ELF-1 (cell line): ENCODE data around the gene EPB41.
"Not testable (repeated sequence)": the region's sequence is repeated elsewhere in the genome, so short reads cannot be mapped to it uniquely, and the experiment has no call there.

Source experiments
- DNase-seq: peaks from one replicate; pipeline ENCODE4 v3.0.0-alpha.2; 2016; ENCODE audit warnings: low read depth, low spot score

EPB41 gene

DNA sequence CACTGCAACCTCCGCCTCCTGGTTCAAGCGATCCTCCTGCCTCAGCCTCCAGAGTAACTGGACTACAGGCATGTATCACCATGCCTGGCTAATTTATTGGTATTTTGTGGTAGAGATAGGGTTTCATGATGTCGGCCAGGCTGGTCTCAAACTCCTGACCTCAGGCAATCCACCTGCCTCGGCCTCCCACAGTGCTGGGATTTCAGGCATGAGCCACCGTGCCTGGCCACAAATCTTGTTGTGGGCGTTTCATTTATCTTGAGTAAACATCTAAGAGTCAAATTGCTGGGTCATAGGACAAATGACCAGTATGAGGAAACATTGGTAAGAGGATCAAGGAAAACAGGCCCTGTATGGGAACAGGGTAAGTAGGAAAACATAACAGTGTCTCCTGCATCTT lies 191.5 kb downstream of the EPB41 start:
- peak; percentile 47 for DNase-seq

DNA sequence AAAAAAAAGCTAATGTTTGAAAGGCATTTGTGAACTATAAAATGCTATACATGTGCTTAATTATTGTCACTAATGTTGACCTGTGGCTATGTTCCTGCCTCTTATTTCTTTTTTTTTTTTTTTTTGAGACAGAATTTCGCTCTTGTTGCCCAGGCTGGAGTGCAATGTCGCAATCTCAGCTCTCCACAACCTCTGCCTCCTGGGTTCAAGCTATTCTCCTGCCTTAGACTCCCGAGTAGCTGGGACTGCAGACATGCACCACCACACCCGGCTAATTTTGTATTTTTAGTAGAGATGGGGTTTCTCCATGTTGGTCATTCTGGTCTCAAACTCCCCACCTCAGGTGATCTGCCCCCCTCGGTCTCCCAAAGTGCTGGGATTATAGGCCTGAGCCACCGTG lies 193.7 kb downstream of the EPB41 start:
- DNase-seq, result not testable (repeated sequence)

DNA sequence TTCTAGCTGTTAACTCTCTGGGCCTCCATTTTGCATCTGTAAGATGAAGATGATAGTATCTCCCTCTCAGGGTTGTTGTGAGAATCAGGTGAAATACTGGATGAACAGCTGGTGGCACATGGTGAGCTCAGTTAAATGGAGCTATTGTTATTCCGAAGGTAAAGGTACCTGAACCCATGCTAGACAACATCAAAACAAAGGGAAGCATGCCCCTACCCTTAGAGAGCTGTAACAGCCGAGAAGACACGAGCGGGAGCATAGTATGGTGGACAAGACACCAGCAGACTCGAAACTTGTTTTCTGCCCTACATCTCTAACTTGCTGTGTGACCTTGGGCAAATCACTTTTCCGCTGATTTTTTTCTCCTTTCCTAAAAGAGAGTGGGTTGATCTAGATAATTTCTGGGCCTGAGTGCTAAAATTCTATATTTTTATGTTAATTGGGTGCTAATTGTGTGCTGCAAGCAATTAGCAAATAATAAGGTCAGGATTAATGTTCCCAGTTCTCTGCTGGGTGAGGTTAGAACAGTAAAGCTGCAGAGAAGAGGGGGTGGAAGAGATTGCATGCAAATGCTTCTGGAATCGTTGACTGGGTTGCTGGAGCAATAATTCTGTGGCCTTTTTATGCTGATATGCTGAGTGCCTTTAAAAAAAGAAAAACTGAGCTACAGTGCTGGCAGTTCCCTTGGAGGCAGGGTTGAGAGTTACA lies 198.5 kb downstream of the EPB41 start:
- DNase-seq, result no peak

DNA sequence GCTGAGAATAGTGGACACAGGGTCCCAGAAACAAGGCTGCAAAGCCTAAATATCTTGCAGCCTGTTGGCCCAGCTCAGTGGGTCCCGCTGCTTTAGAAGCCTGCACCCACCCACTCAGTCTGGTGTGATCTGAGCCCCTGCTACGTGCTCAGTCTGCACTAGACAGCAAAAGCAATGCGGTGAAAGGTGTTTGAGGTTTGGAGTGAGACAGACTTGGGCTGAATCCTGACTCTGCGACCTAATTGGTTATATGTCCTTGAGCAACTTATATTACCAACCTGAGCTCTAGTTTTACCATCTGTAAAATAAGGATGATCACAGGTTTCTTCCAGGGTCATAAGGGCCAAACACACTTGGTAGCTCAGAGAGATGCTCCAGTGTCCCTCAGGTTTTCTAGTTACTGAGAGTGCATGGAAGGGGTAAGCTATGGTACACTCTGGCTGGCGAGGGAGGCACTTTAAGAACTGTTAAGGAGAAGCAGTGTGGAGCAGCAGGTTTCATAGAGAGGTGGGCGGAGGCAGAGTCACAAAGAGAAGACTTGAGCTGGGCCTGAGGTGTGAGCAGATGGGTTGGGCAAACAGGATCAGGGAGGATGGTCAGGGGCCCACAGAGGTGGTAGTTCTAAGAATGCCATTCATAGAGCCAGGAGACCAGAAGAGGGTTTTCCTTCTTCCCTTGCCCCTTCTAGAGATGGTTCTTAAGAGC lies 199.2 kb downstream of the EPB41 start:
- DNase-seq, result no peak

DNA sequence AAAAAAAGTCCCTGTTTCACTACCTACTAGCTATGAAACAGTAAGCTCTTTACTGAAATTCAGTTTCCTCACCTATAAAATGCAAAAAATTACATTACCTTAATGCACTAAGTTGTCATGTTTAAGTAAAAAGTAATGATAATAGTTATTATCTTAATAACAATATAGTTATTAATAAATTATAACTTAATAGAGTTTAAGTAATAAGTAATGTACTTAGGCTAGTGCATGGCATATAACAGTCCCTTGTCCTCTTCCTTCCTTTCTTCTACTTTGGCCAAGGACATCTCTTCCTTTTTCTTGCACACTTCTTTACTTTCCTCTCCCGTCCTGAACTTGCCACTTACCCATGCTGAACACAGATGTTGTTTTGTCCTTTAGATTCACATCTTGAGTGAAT lies 200.3 kb downstream of the EPB41 start:
- DNase-seq, result no peak

DNA sequence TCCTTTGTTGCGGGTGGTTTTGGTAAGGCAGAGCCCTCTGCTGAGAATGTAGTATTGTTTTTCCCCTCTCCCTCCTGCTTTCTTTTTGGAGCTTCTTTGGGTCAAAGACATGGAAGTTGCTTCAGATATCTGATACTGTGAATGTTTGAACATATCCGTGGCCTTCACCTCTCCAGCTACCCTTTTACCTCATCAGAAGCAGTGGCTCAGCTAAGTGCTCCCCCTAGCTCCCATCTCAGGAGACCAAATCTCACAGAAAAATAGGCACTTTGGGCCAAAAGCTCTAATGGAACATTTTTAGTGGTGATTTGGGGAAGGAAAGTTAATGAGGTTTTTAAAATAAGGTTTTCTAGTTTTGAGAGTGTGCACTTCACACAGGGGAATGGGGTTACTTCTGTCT lies 203.0 kb downstream of the EPB41 start:
- no peak for DNase-seq

DNA sequence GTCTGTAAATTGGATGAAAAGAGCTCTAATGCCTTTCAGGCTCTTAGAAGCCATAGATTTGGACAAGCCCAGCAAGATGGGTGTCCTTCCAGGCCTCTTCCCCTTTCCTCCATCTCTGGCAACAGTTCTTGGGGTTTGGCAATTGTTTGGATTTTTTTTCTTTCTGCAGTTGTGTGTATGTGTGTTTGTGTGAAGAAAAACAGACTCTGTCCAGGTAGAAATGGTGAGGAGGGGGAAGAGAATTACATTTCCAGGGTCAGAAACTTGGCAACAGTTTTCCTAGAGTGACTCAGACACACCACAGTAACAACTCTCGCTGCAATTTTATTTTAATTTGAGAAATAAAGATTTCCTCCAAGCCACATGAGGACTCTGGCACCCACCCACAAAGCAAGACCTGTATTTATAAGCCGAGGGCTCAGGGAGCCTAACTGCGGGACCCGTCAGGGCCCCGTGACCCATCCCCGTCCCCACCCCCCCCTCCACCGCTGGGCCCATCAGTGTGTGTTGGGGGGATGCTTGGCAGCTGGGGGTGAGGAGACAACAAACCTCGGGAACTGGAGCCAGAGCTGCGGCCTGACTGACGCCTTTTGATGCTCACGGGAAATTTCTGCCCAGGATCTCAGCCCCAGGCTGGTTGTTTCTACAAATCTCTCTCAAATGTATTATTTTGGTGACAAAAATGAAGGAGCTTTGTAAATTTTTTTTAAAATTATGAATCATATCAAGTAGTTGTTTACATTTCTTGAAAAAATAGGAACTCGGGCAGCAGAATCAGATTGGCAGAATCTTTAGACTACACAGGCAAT lies 205.0 kb downstream of the EPB41 start:
- DNase-seq, result no peak

DNA sequence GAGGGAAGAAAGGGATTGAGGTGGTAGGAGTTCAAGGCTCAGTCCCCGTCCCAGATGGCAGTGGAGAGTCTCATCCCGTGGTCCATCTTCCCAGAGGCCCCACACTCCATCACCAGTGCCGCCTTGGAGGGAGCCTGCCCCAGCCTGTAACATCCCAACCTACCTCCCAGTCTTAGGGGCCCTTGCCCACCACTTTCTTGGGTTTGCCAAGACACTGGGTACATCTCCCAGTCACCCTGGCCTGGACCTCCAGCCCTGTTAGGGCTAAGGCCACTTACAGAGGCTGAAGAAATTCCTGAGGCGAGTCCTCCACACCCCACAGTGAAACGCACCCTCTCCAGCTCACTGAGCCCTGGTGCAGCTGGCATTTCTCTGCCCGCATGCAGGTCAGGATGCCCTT lies 206.0 kb downstream of the EPB41 start:
- DNase-seq, result no peak

DNA sequence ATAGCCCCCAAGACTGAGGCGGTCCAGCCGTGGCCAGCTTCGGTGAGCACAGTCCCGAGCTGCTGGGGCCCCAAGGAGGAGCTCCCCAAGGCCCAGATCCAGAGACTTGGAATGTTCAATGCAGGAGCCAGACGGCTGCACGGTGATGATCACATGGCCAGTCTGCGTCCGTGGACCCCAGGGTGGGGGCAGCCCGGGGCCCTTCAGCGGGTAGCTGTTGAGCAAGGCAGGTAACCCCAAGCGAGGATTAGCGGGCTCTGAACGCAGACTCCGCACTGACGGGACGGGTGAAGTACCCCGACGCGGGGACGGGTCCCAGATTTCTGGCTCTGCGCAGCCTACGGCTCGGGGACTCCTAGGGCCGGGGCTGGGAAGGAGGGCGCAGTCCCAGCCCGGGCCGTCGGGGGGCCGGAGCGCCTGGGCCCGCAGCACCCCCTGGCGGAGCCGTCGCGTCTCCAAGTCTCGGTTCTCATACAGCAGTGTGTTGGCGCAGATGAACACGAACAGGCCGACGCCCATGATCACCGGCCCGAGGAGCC lies 206.6 kb downstream of the EPB41 start:
- DNase-seq, result peak; percentile 89

DNA sequence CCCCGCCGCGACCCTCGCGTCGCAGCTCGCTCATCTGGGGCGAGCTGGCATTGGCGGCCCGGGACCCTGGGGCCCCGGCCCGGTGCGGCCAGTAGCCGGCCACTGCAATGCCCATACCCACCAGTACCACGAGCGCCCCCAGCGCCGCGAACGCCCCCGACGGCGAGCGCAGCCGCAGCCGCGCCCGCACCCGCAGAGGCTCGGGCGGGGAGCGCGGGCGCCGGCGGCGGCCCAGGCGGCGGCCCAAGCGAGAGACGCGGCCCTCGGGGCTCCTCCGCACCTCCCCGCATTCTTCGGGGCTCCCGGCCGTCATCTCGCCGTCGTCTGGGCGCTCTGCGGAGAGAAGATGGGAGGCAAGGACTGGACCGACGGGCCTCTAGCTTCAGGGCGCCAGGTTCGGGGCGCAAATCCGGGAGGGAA lies 207.2 kb downstream of the EPB41 start:
- DNase-seq, result no peak

DNA sequence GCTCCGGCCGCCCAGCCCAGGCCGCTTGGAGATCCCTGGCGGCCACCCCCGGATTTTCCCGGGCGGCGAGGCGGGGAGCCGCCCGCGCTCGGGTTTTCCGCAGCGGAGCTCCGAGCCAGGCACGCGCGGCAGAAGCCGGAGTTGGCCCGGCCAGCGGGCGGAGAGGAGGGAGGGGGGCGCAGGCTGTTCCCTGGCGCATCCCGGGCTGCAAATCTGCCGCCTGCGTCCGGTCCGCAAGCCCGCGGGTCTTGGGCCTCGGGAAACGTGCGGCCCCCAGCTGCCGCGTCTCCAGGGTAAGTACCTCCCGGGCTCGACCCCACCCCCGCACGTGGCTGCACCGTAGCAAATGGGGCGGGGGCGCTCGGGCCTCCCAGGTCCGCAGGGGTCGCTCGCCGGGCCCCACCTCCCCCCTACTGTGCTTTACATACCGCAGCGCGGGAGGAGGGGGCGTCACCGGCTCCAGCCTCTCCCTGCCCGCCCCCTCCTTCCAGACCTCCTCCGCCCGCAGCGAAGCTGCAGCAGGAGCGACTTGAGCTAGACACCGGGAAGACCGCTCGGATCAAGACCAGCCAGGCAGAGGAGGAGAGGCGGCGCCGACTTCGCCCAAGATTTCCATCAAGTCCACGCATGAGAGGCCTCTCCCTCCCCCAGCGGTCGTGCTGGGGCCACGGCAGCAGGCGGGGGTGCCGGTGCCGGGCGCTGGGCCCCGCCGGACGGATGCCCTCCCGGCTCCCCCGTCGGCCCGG lies 207.7 kb downstream of the EPB41 start:
- peak; percentile 91 for DNase-seq

DNA sequence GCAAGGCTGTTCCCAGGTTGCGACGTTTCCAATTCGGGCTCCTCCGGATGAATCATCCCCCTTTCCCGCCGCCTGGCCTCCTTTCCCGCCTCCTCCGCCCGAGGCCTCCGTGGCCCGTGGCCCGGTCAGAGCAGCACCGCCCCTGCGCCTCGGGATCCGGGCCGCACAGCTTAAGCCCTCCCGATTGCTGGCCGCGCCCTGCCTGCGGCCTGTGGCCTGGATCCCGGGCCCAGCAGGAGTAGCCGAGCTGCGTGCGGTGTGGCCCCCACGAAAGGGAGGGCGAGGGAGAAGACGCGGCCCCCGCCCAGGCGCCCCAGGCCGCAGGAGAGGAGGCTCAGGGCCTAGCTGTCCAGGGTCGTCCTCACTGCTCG lies 208.3 kb downstream of the EPB41 start:
- DNase-seq, result peak; percentile 72

DNA sequence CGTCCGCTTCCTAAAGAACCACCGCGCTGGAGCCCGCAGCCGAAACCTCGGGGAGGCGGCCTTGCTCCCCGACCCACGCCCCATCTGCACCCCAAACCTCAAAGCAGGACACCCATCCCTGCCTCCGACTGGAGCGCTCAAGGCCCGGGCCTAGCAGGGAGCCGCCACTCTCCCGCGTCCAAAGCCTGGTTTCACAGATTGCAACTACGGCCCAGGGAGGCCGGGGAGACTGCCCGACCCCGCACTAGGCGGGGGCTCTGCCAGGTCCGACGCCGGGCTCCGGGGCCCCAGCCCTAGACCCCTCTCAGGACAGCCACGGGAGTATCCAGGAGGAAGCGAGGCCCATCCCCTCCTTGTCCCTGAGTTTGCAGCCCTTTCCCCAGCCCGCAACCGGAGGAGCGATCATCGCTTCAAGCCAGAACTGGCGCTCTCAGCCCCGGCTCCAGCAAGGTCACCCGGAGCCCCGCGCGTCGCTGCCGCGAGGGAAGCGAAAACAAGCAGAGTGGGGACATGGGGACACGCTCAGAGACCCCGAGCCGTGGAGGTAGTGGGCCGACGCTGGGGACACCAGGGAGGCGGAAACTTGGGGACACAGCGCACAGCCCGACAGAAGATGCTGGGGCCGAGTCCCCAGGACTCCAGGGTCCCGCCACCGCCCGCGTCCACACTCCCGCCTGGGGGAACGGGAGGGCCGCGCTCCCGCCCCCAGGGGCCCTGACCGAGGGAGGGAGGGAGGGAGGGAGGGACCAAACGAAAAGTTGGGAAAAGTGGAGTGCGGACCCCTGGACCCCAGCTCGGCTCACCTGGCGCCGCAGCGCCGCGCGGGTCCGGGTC lies 208.9 kb downstream of the EPB41 start:
- DNase-seq, result peak; percentile 62

DNA sequence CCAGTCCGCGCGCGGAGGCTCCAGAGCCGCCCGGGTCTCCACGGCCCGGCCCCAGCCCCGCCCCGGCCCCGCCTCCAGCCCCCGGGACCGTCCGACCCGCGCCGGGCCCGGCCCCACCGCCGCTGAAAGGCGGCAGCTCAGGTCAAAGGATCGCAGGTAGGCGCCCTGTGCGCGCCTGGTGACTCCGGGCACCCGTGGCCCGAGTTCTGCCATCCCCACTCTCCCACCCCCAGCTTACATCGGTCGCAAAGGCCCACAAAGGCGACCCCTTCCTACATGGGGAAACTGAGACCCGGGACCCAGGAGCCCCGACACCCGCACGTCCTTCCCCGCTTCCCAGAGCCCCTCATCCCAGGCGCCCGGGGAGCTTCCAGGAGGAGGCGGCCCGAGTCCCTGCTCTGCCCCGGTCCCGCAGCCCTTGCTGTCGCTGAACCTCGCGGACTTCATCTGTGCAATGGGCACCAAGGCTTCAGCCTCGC lies 209.6 kb downstream of the EPB41 start, which contains the start of gene TMEM200B:
Gene TMEM200B (minus strand): TSS at position 17 of the 479 bp plus-strand sequence. CDS start 2,075 bp downstream, outside the sequence.
- no peak for DNase-seq

DNA sequence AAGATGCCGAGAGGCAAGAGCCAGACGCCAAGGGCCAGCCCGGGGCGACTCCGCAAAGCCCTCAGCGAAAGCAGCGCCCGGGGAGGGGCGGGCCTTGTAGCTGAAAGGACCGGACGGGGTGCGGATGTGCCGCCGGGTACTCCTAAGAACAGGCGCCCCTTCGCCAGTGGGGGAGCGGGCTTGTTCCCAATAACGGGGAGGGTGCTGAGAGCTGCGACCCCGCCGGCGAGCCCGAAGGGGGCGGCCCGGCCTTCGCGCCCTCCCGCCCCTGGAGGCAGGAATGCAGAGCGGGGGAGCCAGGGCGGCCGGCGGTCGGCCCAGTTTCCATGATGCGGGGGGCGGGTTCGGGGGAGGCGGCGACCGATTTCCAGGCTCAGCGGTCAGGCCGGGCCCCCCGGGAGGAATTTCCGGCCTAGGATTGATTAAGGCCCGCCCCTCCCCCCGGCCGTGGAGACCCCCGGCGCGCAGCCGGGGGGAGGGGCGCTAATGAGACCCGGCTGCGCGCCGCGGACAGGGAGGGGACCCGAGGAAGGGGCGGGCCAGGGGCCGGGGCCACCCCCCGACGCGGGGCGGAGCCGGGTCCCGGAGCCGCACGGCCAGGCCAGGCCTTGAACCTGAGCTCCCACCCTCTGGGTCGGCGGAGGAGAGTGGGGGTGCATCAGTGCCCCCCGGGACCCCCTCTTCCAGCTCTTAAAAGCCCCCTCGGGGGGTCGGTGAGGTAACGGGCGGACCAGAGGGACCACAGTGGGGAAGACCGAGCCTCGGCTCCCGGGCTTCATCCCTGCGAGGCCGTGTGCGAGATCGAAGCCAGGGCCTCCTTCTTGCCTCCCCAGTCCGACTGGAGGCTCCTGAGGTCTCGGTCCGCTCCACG lies 210.2 kb downstream of the EPB41 start:
- DNase-seq, result peak; percentile 92

DNA sequence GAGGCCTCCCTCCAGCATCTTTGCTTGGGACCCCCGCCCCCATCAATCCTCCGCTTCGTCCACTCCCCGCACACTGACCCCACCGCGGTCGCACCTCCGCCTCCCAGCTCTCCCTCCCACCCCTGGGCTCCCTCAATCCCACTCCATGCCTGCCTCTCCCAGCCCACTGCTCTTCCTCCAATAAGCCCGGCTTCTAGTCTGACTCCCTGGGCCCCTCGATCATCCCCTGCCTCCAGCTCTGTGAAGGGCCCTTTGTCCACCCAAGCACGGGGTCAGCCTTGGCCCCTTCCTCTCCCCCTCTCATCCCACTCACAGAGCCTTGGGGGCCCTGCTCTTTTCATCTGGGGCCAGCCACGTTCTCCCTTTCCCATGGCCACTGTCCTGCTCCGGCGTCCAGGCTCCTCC lies 210.9 kb downstream of the EPB41 start:
- no peak for DNase-seq

DNA sequence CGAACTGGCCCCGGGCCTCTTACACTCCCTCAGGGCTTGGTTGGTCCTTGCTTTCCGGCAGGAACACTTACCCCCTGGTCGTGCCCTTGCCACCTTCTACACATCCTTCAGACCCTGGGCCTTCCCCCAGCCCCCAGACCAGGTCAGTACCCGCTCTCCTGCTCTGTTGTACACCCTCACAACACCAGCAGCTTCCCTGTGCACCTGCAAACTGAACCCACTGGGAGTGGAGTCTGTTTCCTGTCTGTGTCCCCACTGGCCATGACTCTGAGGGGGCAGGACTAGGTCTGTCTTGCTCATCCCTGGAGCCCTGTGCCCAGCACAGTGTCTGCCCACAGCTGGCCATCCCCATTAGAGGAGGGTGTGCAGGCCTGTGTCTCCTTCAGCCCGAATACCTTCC lies 211.4 kb downstream of the EPB41 start:
- no peak for DNase-seq

DNA sequence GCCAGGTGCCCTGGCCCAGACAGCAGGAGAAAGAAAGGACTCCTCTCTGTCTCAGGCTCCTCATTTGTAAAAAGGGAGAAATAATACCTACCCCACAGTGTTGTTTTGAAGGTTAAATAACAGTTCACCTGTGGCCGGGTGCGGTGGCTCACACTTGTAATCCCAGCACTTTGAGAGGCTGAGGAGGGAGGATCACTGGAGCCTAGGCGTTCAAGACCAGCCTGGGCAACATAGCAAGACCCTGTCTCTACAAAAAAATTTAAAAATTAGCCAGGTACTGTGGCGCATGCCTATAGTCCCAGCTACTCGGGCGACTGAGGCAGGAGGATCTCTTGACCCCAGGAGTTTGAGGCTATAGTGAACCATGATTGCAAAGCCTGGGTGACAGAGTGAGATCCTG lies 211.8 kb downstream of the EPB41 start:
- DNase-seq, result no peak

DNA sequence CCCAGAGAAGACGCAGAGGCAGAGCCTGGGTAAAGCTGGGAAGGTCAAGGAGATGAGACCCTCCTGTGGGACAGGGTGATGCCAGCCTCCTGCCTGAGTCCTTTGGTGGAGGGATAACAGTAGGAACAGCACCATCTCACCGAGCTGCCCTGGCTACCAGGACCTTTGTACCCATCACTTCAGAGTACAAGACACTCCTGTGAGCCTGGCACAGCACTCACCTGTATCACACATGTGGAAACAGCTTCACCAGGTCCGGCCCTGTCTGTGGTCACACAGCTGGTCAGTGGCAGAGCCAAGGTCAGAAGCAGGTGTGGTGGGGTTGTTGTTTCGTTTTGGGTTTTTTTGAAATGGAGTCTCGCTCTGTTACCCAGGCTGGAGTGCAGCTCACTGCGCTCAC lies 214.4 kb downstream of the EPB41 start:
- DNase-seq, result no peak
